Activated CD4-positive, alpha-beta T cell treated with anti-CD3 and anti-CD28 coated beads, Interleukin-10, Interleukin-2, amounts not matched to agents 100 ng/mL and 50 ng/mL, durations not matched to agents 16 hours and 8 hours (primary cell): ENCODE results near the gene SLCO3A1.

Source experiments
- DNase-seq: peaks from one replicate; pipeline ENCODE4 v3.0.0-alpha.2; 2020

Gene SLCO3A1

GRCh38 chr15:92111291-92111690, 257.8 kb downstream of the SLCO3A1 start:
- no peak for DNase-seq

GRCh38 chr15:92111751-92112150, 258.2 kb downstream of the SLCO3A1 start:
- no peak for DNase-seq

DNA sequence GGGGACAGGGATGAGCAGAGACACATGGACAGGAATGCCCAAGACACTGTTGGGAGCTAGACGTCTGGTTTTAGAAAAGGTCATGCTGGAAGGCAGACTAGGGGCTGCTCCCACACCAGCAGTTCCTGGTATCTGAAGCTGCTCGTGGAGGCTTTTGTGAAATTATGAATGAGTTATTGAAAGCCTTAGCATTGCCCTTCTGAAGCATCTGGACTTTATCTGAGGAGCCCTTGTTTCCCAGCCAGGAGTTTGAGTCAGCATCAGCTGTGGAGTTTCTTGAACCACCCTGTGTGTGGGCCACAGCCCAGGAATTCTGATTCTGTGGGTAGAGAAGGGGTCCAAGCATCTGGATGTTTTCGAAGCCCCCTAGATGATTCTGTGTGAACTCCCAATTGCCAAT, 258.7 kb downstream of the SLCO3A1 start:
- no peak for DNase-seq

DNA sequence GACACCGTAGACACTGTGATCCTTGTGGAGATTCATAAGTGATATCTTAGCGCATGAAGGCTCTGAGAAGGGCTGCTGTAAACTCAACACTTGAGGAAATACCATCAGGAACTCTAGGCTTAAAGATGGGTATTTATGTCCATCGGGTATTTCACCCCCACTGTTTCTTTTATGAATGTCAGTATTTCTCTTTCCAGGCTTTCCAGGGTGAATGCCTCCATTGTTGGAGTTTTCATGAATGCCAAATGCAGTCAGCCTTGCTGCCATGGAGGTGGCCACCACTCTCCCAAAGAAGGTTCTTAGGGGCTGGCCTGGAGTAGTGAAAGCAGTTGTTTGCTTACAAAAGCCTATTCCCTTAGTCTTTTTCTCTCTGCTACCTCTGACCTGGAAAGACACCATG, 259.2 kb downstream of the SLCO3A1 start:
- no peak for DNase-seq

DNA sequence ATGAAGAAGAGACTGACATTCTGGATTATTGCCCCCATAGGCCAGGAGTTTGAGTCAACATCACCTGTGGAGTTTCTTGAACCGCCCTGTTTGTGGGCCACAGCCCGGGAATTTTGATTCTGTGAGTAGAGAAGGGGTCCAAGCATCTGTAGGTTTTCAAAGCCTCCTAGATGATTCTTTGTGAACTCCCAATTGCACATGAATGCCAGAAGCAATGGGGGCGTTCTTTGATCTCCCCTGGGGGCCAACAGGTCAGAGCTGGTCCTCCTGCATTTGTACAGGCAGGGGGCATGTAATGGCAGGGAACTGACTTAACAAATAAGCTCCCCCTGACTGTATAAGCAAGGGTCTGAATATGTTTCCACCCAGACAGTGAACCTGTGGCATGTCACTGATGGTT, 260.3 kb downstream of the SLCO3A1 start:
- DNase-seq: no peak

DNA sequence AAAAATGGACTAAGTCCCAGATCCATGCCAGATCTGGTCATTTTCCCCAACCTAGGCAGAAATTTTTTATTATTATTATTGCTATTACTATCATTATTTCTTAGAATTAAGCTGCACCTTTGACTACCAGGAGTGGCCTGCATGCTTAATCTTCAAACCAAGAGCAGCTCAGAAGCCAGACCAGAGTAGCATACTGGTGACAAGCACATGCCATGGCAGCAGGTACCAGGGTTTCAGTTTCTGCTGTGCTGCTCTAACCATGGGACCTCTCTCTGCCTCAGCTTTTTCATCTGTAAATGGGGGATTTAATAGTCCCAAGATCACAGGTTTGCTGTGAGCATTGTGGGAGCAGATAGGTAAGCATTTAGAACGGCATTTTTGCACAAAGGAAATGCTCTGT, 262.3 kb downstream of the SLCO3A1 start:
- no peak for DNase-seq

DNA sequence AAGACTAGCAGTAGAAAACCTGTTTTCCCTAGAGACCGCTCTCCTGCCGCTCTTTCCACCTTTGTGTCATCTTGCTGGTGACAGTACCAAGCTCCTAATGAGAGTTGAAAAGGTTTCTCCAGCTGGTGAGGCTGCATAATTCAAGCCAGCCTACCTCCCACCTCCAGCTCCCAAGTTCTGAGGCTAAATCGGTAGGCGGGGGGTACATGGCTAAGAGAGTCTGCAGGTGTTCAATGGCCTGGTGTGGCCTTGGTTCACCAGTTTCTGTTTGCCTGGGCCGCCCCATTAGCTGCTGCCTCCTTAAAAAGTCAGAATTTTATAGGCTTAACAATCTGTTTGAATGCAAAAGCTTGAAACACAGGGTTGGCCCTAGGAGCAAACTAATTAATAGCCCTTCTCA, 262.8 kb downstream of the SLCO3A1 start:
- no peak for DNase-seq

DNA sequence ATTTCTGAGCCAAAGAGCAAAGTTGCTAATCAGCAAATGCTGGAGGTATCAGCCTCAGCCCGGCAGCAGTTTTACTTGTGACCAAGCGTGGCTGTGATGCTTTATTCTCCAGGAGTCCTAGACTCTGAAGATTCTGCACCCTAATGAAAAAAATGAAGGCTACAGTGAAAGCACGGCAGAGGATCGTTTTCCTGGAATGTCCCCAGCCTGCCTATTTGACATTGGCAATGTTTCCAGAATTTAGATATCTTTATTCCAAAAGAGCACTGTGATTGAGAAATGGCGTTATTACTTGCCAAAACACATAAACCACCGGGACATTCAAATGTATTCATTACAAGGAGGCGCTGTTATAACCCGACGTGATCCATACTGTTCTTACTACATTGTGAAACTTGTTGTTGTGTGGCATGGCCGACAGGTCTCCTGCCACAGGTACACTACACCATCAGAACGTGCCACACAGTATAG, 263.8 kb downstream of the SLCO3A1 start:
- DNase-seq: no peak

DNA sequence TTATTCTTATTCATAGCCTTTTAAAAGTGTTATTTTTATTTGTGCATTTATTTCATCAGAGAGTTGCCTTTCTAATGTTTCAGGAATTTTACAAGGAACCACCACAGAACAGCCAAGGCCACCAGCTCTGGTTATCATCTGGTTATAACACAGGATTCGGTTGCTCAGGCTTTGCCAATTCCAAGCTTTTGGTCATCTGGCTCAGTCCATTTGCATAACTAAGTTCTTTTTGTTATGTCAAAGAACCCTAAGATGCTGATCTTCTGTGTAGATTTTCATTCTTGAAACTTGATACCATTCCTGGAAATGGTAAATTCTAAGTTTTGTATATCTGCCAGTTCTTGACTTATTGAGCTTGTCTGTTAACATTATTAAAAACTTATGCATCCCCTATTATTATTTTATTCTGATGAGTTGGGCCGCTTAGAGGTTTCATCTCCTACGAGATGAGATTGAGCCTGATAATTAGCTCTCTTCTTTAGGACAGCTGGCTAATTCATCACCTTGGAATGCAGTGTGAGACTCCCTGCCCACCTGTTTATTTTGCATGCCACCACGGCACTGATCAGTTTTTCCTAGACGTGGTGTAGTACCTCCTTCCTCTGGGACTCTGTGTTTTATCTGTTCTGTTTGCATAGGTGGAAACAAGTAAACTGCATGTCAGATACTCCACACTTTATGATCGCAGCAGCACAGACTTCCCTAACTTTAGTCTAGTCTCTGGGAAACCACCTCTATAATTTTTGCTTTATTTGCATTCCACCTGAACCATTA, 264.8 kb downstream of the SLCO3A1 start:
- DNase-seq: no peak

DNA sequence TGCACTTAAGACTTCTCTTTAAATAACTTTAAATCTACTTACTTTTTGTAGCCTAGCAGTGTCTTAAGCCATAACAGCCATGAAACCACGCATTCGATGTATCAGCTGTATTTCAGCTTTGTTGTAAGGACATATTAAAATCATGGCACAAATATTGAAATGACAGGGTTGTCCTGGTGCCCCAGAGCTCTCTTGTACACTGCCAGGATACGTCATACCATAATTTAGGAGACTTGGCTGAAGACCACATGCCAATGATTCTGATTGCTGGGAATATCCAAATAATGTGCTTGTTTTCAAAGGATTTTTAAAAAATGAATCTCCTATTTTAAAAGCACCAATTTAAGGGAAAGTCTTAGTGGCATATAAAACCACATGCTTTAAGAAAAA, 265.4 kb downstream of the SLCO3A1 start:
- DNase-seq: no peak

DNA sequence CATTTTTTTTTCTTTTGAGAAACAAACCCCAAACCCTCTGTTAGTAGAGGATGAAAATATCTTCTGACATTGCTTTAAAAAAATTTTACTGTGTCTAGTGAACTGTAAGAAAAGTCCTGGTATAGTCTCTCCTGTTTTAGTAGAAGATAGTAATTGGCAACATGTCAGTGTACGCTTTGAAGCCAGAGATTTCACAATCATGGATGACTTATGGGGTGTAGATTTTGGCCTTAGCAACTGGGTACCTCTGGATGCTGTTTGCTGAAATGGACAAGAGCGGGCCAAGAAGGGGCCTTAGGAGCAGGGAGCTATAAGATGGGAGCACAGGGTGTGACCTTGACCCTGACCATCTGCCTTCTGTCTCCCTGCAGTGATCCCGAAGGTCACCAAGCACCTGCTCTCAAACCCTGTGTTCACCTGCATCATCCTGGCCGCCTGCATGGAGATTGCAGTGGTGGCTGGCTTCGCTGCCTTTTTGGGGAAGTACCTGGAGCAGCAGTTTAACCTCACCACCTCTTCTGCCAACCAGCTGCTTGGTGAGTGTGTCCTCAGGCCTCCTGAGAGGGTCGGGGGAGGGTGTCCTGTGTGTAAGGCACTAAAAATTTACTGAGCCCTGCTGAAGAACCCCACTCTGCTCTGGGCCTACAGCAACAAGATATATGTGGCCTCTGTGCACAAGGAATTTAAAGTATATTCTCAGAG, 266.7 kb downstream of the SLCO3A1 start:
- DNase-seq: no peak

DNA sequence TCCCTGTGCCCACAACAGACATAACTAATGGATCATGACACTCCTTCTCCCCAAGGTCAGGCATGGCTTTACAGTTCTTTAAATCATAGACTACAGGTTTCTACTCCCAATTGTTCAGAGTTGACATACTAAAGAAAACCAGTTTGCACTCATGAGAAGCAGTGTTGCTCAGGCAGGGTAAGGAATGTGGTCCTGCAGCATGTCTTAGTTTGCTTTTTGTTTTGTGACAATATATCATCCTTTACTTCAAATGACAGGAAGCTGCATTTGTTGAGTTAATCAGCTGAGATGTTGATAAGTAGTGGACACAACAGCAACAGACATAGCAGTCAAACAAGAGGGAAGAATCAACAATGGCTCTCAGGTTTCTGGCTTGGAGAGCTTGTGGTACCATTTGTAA, 267.5 kb downstream of the SLCO3A1 start:
- DNase-seq: no peak

GRCh38 chr15:92122259-92122658, 268.8 kb downstream of the SLCO3A1 start:
- DNase-seq: peak; percentile 9

DNA sequence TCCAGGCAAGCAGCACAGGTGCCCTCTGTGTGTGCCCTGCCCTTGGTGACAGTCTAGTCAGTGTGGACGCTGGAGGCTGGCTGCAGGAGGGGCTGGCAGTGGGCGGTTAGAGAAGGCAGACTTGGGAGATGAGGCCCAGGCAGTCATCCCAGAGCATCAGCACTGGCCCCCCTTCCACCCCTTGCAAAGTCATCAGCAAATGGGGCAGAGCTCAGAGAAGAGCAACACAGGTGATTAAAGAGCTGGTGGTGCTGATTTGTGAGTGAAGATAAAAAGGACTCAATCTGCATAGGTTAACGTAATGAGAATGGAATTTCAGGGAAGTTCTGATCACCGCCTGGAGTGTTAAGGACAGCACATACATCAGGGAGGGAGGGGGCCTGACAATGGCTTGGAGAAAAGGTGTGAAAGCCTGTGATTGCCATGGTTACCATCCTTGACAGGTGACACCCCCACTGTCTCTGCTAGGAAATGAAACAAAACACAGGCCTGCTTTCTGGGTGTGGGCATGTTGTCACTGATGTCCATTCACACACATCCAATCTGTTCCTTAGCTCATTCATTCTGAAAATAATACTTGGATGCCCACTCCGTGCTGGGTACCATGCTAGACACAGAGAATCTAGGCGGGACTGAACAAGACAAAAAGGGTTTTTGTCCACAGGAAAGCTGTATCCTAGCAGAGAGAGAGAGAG, 270.6 kb downstream of the SLCO3A1 start:
- no peak for DNase-seq

- no peak for DNase-seq
Measured at GRCh38 chr15:92124657-92125010, 271.1 kb downstream of the SLCO3A1 start.

GRCh38 chr15:92128788-92129187, 275.3 kb downstream of the SLCO3A1 start:
- DNase-seq: no peak

DNA sequence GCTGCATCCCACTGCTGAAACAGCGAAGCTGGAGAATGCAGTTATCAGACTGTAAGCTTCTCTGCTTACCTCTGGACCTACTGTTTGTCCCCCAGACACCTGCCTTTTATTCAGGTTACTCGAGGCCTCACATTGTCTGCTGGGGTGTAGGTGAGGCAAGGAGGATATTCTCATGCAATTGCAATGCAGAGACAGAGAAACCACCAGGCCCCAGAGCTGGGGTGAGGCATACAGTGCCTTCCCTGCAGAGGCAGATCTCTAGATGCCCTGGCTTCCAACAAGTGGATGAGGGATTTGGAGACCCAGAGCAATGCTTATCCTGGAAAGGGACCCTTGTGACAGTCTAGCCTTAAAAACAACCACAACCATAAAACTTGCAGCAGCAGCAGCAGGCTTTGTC, 276.7 kb downstream of the SLCO3A1 start:
- DNase-seq: no peak

DNA sequence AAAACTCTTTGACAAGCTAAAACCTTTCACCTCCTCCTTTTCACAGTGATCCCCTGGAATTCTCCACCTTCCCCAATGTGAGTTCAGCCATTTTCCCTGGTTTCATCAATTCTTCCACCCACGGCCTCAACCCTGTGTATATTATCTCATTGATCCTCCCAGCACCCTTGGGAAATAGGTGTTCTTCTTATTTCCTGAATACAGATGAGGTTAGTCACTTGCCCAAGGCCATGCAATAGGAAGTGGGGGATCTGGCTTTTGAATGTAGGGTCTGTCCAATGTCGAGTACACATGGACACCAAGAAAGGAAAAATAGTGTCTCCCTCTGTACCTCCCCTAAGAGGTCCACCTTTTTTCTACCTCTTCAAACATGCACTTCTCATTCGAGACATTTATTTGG, 277.4 kb downstream of the SLCO3A1 start:
- no peak for DNase-seq

GRCh38 chr15:92132982-92133755, 279.7 kb downstream of the SLCO3A1 start:
- DNase-seq: no peak

- no peak for DNase-seq
Measured at GRCh38 chr15:92140796-92141195, 287.3 kb downstream of the SLCO3A1 start.

GRCh38 chr15:92141607-92142006, 288.1 kb downstream of the SLCO3A1 start:
- no peak for DNase-seq

DNA sequence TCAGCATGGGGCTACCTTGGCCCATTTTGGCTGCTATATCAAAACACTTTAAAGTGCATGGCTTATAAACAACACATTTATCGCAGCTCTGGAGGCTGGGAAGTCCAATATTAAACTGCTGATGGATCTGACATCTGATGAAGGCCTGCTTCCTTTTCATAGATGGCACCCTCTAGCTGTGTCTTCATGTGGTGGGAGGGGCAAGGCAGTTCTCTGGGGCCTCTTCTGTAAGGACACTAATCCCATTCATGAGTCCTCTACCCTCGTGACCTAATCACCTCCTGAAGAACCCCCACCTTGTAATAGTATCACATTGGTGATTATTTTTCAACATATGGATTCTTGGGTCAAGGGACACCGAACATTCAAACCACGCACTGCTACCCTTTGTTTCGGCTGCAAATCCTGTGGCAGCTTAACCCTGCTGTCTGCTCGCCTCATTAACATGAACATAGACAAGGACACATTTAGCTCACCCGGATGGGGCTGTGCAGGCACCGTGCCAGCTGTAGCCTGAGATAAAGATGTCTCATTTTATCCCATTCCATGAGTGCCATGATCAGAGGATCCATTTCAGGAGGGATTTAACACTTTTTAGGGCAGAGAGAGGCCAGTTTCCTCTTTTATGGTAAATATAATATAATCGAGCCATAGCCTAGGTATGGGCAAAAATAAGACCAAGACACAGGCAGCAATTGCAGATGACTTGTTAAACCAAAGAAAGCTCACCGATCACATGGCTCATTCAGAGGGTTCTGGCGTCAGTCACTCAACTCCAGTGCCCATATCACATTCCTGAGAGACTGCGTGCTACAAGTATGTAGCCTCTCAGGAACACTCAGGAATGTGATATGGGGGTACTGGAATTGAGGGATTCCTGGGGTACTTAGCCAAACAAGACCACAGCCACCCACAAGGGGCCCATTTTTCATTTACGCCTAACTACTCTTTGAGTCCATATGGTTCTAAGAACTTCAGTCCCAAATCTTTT, 289.0 kb downstream of the SLCO3A1 start:
- DNase-seq: no peak
